Activated naive CD4-positive, alpha-beta T cell (primary cell): Measurements from ENCODE around the gene GNAT2.

Experiments used
- DNase-seq, 4 experiments: peaks; one replicate each; lab custom pipeline; 2025; lab: John Stamatoyannopoulos, UW

The GNAT2 gene

DNA sequence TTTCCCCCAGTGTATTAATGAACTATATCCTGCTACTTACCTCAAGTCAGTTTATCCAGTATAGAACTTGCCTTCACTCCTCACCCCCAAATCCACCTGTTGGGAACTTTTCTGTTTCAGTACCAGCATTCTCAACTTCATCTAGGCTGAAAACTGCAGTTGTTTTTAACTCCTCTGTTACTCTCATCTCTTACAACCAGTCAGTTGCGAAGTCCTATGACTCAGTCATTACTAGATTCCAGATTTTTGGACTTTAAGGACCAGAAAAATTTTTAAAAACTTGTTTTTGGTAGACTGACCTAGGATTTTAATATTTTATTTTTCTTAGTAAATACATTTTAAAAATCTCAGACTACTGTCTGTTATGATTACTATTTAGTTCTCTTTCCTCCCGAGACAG is 62.9 kb downstream of the GNAT2 start:
- DNase-seq, result no peak
